H1 (cell line): Measurements from ENCODE around the gene COA5. TPM values are rescaled to one million over a fixed set of nuclear protein-coding genes. Genes with fewer than 3 reads are reported as not detected.

Experiments used
- ATF3 ChIP-seq: IDR thresholded peaks from 2 replicates; pipeline ENCODE4 v1.6.1; 2011; ENCODE audit warnings: low read depth, mild to moderate bottlenecking, low read length; ENCODE audit not compliant: insufficient read depth
- RNF2 ChIP-seq: fragments of 200-900, 300-1000 bp; sonication (generic); IDR thresholded peaks from 2 replicates; pipeline ENCODE4 v1.7.1; 2016; ENCODE audit warnings: borderline replicate concordance, low read depth, mild to moderate bottlenecking, antibody characterized with exemption, low read length; ENCODE audit not compliant: poor library complexity, severe bottlenecking; ENCODE audit errors: missing control alignments
- TAF7 ChIP-seq: optimal IDR thresholded peaks from 2 replicates; pipeline ENCODE3; 2011; ENCODE audit warnings: low read depth, mild to moderate bottlenecking, inconsistent platforms, low read length, moderate library complexity, borderline replicate concordance
- polyA plus RNA-seq, 7 experiments: library from polyadenylated mRNA; depleted of rRNA in 3 of 7; stranded (reverse) in 5 of 7; unstranded in 2 of 7; fragments of >200 nt in 5 of 7; fragments of 200-250 nt in 2 of 7; gene quantifications; 1 replicate in 5 of 7; 2 replicates in 1 of 7; 4 replicates in 1 of 7; pipeline versions ENCODE4 v1.2.1 to v1.2.3, GENCODE V29; 2011 to 2013; ENCODE audit warnings: missing spikeins in 2 of 7, mixed read lengths in 2 of 7
- total RNA-seq: library from RNA; stranded (reverse); fragmentation: NEBNext Ultra II Directional; extraction: Animal tissue kit (Norgen Biotek cat#: 25700); gene quantifications from 2 replicates; pipeline ENCODE4 v1.2.1, GENCODE V29; 2021

Gene COA5
- total and polyA plus RNA-seq, 2 of the 8 experiments (the other 6 are each of a cell fraction or from before 2014, with no cell fraction given), result 20.3 to 24.7 TPM

- TF ChIP-seq TAF7 (no peak), ATF3 (no peak), RNF2 (no peak)
- TF ChIP-seq, all 59 proteins: peak for 0
Observed at GRCh38 chr2:98551316-98551715, 57.0 kb downstream of the COA5 start (continued).
